OCI-LY7 (cell line): ENCODE data around the gene PLXNA4. TPM values are rescaled to one million over a fixed set of nuclear protein-coding genes. Genes with fewer than 3 reads are reported as not detected.

Experiments used
- BruUV-seq: library from RNA; stranded (reverse); fragments of 400-500 nt; replicated peaks from 2 replicates; lab custom pipeline; 2021; lab: Mats Ljungman, UMichigan
- CTCF ChIA-PET: fragments of 300-600 bp; sonication (Branson Sonifier 250); formaldehyde crosslinking; loops from one replicate; lab custom pipeline; 2022; ENCODE audit warnings: antibody characterized with exemption; ENCODE audit not compliant: unreplicated experiment; lab: Charles Lee
- POLR2A ChIA-PET: fragments of 300-600 bp; sonication (Branson Sonifier 250); formaldehyde crosslinking; loops from one replicate; lab custom pipeline; 2022; ENCODE audit warnings: antibody characterized with exemption; lab: Charles Lee
- DNase-seq: peaks from one replicate; pipeline ENCODE4 v3.0.0-alpha.2; 2015; ENCODE audit warnings: low spot score
- H2AFZ ChIP-seq: fragments of 200-600 bp; sonication (generic), shearing (Covaris generic); 2 replicates; pipeline ENCODE4 v1.6.1; 2014; ENCODE audit warnings: mild to moderate bottlenecking, antibody characterized with exemption, low read length, moderate library complexity
- H3K27ac ChIP-seq: fragments of 200-600 bp; sonication (generic); 2 replicates; pipeline ENCODE4 v1.5.1; 2014; ENCODE audit warnings: mixed run types, low read depth, mild to moderate bottlenecking, moderate library complexity, low read length, inconsistent platforms; ENCODE audit not compliant: poor library complexity, severe bottlenecking
- H3K36me3 ChIP-seq: fragments of 200-600 bp; sonication (generic); 2 replicates; pipeline ENCODE4 v1.6.1; 2014; ENCODE audit warnings: mild to moderate bottlenecking, antibody characterized with exemption, low read length, moderate library complexity, mixed read lengths; ENCODE audit not compliant: insufficient read depth
- H3K4me1 ChIP-seq: fragments of 200-600 bp; sonication (generic); 2 replicates; pipeline ENCODE4 v1.5.1; 2014; ENCODE audit warnings: mild to moderate bottlenecking, low read length; ENCODE audit not compliant: insufficient read depth, poor library complexity, severe bottlenecking
- H3K4me2 ChIP-seq: fragments of 200-600 bp; sonication (generic); 2 replicates; pipeline ENCODE4 v1.6.1; 2014; ENCODE audit warnings: mild to moderate bottlenecking, low read length
- H3K4me3 ChIP-seq: fragments of 200-600 bp; sonication (generic); 2 replicates; pipeline ENCODE4 v1.5.1; 2014; ENCODE audit warnings: mild to moderate bottlenecking, low read depth, low read length; ENCODE audit not compliant: poor library complexity, severe bottlenecking
- H3K79me2 ChIP-seq: fragments of 200-600 bp; sonication (generic); 2 replicates; pipeline ENCODE4 v1.6.1; 2016; ENCODE audit warnings: low read depth, mild to moderate bottlenecking, low read length, moderate library complexity, mixed read lengths; ENCODE audit not compliant: insufficient read depth
- H3K9me2 ChIP-seq: fragments of 200-600 bp; sonication (generic); 2 replicates; pipeline ENCODE4 v1.6.1; 2016; ENCODE audit warnings: mild to moderate bottlenecking, low read length, mixed read lengths; ENCODE audit not compliant: insufficient read depth
- H3K9me3 ChIP-seq: fragments of 200-600 bp; sonication (generic); 2 replicates; pipeline ENCODE4 v1.6.1; 2014; ENCODE audit warnings: mild to moderate bottlenecking, mixed run types, low read length, mixed read lengths
- H4K20me1 ChIP-seq: fragments of 200-600 bp; sonication (generic); 2 replicates; pipeline ENCODE4 v1.6.1; 2014; ENCODE audit warnings: mild to moderate bottlenecking, antibody characterized with exemption, low read length, moderate library complexity, mixed read lengths; ENCODE audit not compliant: insufficient read depth
- CTCF ChIP-seq: fragments of 200-600 bp; sonication (generic); conservative IDR thresholded peaks from 2 replicates; pipeline ENCODE4 v1.5.1; 2014; ENCODE audit warnings: mild to moderate bottlenecking, antibody characterized with exemption, low read length, moderate library complexity, mixed read lengths
- EZH2phosphoT487 ChIP-seq: fragments of 200-600 bp; sonication (generic); IDR thresholded peaks from 2 replicates; pipeline ENCODE4 v1.6.1; 2018; ENCODE audit warnings: low read depth, borderline replicate concordance, mild to moderate bottlenecking, mixed run types, antibody characterized with exemption, low read length, moderate library complexity, mixed read lengths
- intact Hi-C: fragments of 100-400 bp; cut with micrococcal nuclease; formaldehyde crosslinking; loops from one replicate; pipeline ENCODE4 v1.10.0; 2022; ENCODE audit not compliant: unreplicated experiment
- total RNA-seq, 2 experiments: library from RNA; depleted of rRNA in 1 of 2; stranded (reverse); fragments of >200 nt in 1 of 2; shearing (Covaris generic) in 1 of 2; gene quantifications; 2 replicates each; pipeline ENCODE4 v1.2.3, GENCODE V29; 2014 to 2022

PLXNA4 gene
- total RNA-seq, 2 experiments from 2014 or later = not detected

GRCh38 chr7:132545756-132546155 is 30.5 kb downstream of the PLXNA4 start:
- TF ChIP-seq CTCF (no peak), EZH2phosphoT487 (no peak)
- Histone ChIP-seq H3K36me3 (no peaks in the 10 kb centered on the region), H3K79me2 (no peaks in the 10 kb centered on the region), H4K20me1 (no peaks in the 10 kb centered on the region), H3K4me3 (no peak overlapping the region), H2AFZ (no peak overlapping the region), H3K4me2 (no peak overlapping the region), H3K27ac (no peak overlapping the region), H3K9me3 (no peaks in the 10 kb centered on the region), H3K4me1 (no peaks in the 10 kb centered on the region), H3K9me2 (no peaks in the 10 kb centered on the region)
- no peak for DNase-seq
- intact Hi-C loops = no loop called here
- BruUV-seq = no TSS peak
- ChIA-PET CTCF (no interaction called here), POLR2A (no interaction called here)

DNA sequence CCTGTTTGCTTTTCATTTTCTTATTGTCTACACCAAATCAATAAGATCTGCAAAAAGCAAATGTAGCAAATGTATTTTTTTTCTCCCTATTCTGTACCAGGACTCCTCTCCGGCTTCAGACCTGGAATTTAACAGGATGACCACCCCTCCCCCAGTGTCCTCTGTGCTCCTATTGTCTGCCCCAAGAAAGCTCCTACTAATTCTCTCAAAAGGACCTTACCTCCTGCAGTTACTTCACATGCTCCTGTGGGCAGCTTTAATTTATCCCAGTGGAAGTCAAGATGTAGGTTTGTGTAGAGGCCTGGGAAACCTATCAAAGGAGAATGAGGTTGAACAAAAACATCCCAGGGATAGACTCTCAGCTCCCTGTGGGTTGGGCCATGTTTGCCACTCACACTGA is 31.3 kb downstream of the PLXNA4 start:
- BruUV-seq = no TSS peak
- ChIA-PET CTCF (no interaction called here), POLR2A (no interaction called here)
- H3K4me2 ChIP-seq = no peak overlapping the region
- no peak for DNase-seq
- H3K9me2 ChIP-seq = no peaks in the 10 kb centered on the region
- H2AFZ ChIP-seq = no peak overlapping the region
- H3K4me3 ChIP-seq = no peak overlapping the region
- TF ChIP-seq EZH2phosphoT487 (no peak), CTCF (no peak)
- H4K20me1 ChIP-seq = no peaks in the 10 kb centered on the region
- H3K79me2 ChIP-seq = no peaks in the 10 kb centered on the region
- H3K9me3 ChIP-seq = no peaks in the 10 kb centered on the region
- no peak overlapping the region for H3K27ac ChIP-seq
- intact Hi-C loops = no loop called here
- no peaks in the 10 kb centered on the region for H3K4me1 ChIP-seq
- H3K36me3 ChIP-seq = no peaks in the 10 kb centered on the region

- no peak overlapping the region for H3K27ac ChIP-seq
- no peak overlapping the region for H3K4me3 ChIP-seq
- no peaks in the 10 kb centered on the region for H4K20me1 ChIP-seq
- intact Hi-C loops = no loop called here
- no peaks in the 10 kb centered on the region for H3K4me1 ChIP-seq
- CTCF ChIA-PET = no interaction called here
- no peaks in the 10 kb centered on the region for H3K79me2 ChIP-seq
- DNase-seq = no peak
- POLR2A ChIA-PET = interaction anchor here (0.6 kb wide), 1 partner anchor 1491 kb away, joined by 3 read pairs; no protein-coding TSS in a partner anchor
- no peaks in the 10 kb centered on the region for H3K9me3 ChIP-seq
- no peak overlapping the region for H3K4me2 ChIP-seq
- TF ChIP-seq EZH2phosphoT487 (no peak), CTCF (no peak)
- H2AFZ ChIP-seq = no peak overlapping the region
- H3K36me3 ChIP-seq = no peaks in the 10 kb centered on the region
- no TSS peak for BruUV-seq
- H3K9me2 ChIP-seq = no peaks in the 10 kb centered on the region
Observed at GRCh38 chr7:132544025-132544424, 32.2 kb downstream of the PLXNA4 start.
